Fibroblast of skin of abdomen (primary cell): Measurements from ENCODE around the gene KAT5.
"Not testable (repeated sequence)": the region's sequence is repeated elsewhere in the genome, so short reads cannot be mapped to it uniquely, and the experiment has no call there.

Experiments used
- DNase-seq: peaks from one replicate; pipeline ENCODE4 v3.0.0-alpha.2; 2013

The KAT5 gene

DNA sequence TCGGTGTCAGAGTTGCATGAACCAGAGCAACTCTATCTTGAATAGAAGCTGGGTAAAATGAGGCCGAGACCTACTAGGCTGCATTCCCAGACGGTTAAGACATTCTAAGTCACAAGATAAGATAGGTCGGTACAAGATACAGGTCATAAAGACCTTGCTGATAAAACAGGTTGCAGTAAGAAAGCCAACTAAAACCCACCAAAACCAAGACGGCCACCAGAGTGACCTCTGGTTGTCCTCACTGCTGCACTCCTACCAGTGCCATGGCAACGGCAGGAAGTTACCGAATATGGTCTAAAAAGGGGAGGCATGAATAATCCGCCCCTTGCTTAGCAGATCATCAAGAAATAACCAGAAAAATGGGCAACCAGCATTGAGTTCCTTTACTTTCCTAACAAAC is 2.4 kb upstream of the KAT5 start:
- DNase-seq = no peak

DNA sequence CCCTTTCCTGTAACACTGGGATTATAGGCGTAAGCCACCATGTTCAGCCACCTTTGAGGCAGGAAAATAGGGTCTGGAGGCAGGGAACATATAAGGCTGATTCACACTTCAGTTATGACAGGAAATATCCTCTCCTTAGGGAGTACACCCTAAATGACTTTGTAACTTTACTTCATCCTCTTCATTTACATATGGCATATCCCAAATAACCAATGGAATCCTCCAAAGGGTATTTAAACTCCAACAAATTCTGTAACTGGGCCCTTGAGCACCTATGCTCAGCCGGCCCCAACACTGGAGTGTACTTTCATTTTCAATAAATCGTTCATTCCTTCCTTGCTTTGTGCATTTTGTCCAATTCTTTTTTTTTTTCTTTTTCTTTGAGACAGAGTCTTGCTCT is 1.6 kb upstream of the KAT5 start:
- DNase-seq = no peak

DNA sequence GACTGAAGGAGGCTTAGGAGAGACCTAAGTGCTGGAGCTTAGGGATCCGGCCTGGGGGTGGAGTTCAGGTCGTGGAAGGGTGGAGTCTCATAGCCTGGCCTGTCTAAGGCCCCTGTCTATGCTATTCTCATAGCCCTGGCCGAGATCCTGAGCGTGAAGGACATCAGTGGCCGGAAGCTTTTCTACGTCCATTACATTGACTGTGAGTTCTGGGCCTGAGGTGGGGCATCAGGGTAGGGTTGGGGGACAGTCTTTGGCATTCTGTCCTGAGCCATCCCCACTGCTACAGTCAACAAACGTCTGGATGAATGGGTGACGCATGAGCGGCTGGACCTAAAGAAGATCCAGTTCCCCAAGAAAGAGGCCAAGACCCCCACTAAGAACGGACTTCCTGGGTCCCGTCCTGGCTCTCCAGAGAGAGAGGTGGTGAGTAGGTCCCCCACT is 603 bp downstream of the KAT5 start:
- no peak for DNase-seq

DNA sequence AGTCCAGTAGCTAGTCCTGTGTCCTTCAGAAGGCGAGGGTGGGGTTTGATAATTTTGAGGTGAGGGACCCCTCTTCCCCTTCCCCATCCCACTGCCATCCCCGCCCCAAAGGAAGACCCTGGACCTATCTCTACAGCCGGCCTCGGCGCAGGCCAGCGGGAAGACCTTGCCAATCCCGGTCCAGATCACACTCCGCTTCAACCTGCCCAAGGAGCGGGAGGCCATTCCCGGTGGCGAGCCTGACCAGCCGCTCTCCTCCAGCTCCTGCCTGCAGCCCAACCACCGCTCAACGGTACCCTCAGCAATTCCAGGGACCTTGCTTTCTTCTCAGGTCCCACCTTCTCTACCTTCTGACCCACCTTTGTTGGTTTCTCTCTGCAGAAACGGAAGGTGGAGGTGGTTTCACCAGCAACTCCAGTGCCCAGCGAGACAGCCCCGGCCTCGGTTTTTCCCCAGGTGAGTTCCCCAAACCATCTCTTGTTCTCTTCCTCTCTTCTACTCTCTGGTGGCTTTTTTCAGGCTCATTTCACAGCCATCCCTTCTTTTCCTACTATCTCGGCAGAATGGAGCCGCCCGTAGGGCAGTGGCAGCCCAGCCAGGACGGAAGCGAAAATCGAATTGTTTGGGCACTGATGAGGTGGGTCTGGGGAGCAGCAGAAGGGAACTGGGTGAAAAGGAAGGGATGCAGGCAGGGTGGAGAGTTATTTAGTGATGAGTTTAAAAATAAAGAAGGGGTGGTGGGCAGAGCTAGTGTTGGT is 1.3 kb downstream of the KAT5 start:
- DNase-seq = no peak

DNA sequence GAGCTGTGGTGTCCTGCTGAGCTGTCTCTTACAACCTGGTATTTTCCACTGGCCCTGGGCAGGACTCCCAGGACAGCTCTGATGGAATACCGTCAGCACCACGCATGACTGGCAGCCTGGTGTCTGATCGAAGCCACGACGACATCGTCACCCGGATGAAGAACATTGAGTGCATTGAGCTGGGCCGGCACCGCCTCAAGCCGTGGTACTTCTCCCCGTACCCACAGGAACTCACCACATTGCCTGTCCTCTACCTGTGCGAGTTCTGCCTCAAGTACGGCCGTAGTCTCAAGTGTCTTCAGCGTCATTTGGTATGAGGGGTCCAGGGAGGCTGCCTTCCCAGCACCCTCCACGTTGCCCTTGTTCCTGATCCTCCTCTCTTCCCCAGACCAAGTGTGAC is 2.4 kb downstream of the KAT5 start:
- no peak for DNase-seq

DNA sequence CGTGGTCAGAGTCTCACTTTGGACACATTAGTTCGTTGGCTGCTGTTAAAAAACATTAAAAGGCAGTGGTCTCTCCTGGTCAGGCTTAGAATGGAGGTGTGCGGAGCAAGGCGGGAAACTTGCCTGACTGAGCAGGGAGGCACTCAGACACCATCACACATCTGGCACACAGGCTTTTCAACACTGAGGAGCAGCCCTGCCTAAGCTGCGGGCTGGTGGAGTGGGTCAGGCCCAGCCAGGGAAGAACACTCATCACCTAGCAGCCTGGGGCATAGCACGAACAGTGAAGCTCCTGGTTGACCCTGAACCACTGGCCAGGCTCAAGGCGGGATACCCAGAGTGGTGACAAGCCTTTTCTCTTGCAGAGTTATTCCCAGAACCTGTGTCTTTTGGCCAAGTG is 4.2 kb downstream of the KAT5 start:
- DNase-seq = no peak

DNA sequence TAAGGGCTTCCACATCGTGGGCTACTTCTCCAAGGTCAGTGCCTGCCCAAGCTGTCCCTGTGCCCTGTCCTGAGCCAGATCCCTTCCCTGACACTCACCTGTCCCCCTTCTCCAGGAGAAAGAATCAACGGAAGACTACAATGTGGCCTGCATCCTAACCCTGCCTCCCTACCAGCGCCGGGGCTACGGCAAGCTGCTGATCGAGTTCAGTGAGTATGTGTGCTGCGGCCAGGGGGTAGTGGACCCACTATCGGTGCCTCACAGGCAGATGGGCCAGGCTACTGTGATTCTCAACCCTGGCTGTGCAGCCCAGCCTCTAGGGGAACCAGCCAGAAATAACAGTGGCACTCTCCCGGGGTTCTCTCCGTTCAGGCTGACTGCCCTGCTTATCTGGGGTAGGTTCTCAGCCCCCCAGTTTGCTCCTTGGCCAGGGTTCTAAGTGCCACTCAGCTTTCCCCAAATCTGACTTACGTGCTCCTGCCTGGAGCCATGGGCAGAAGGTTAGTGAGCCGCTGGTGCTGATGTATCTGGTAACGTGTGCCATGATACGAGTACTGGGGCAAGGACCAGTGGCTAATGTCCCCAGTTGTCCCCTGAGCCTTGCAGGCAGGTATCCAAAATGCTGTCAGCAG is 4.8 kb downstream of the KAT5 start:
- no peak for DNase-seq

DNA sequence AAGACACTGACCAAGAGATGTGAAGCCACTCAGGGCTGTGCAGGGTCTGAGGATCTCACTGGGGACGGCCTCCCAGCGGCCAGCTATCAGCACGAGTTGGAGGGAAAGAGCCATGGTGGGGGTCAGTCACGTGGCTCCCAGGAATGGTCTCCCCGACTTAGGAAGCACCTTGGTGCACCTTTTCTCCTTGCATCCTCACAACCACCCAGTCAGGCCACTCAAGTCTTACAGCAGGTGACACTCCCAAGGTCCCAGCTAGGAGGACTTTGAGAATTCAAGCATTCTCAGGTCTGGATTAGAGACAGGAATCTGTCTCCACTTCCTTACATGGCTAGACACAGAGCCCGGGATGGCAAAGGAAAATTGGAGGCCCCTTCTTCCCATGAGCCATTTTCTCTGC is 5.9 kb downstream of the KAT5 start:
- no peak for DNase-seq

DNA sequence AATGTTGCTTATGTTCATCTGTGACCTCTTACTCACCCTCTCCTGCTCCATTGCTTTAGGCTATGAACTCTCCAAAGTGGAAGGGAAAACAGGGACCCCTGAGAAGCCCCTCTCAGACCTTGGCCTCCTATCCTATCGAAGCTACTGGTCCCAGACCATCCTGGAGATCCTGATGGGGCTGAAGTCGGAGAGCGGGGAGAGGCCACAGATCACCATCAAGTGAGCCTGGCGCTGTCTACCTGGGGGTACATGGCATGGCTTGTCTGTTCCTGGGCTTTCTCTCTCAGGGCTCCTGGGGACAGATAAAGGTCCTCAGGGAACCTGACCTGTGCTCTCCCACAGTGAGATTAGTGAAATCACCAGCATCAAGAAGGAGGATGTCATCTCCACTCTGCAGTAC is 6.5 kb downstream of the KAT5 start:
- DNase-seq = no peak

DNA sequence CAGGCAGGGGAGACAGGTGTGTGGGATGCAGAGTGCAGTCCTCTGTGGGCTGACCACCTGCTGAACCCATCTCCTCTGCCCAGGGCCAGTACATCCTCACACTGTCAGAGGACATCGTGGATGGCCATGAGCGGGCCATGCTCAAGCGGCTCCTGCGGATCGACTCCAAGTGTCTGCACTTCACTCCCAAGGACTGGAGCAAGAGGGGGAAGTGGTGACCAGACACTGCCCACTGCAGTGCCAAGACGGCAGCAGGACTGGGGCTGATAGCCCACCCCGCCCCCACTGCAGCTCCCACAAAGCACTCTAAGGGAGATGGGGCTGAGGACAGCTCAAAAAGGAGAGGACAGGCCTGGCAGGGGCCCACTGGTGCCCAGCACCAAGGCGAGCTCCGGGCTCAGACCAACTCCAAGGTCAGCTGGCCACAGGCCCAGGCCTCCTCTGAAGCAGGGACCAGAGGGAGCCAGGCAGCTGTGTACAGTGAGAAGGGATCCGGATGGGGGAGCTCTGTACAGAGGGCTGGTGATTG is 7.0 kb downstream of the KAT5 start:
- no peak for DNase-seq

DNA sequence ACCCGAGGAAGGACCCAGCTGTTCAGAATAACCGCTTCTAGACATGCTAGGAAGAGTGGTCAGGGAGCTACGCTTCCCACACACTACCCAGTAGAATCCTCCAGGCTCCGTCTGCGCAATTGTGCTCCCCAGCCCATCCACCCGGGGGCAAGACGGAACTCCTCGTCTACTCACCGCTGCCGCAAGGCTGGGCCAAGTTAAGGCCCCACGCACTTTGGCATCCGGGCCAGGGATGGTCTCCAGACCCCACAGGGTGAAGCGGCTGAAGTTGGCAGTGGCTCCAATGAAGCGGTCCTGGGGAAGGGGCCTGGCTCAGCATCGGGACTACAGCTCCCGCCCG is 7.8 kb downstream of the KAT5 start:
- no peak for DNase-seq

DNA sequence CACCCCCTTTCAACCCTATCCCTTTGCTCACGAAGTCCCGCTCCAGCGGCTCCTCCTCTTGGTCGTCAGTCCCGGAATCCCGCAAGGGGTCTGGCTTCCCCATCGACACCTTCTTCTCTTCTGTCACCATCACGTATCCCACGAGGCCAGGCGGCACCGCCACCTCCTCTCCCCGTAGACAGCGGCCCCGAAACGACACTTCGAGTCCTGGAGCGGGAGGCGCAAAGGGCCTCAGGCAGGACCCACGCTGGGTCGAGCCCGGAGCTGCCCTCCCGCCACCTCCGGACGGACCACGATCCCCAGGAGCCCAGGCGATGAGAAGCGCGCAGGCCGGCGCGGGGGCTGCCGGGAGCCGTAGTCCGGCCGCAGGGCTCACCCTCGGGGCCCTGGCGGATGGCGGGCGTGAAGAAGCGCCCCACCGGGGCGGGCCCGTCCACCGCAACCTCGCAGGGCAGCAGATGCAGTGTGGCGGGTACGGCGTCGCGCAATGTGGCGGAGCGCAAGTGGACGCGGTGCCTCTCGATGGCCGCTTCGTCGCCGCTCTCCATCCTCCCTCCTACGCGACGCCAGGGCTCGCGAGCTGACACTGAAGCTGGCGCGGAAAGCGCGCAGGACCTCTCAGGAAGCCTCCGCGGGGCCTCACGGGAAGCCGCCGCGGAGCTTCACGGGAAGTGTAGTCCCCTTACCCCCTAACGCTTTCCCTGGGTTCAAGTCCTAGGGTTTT is 8.3 kb downstream of the KAT5 start, which contains the start of gene RNASEH2C:
Gene RNASEH2C (minus strand): TSS at position 588 of the 724 bp plus-strand sequence. CDS start 40 bp downstream, at position 548.
- peak; percentile 84 for DNase-seq

DNA sequence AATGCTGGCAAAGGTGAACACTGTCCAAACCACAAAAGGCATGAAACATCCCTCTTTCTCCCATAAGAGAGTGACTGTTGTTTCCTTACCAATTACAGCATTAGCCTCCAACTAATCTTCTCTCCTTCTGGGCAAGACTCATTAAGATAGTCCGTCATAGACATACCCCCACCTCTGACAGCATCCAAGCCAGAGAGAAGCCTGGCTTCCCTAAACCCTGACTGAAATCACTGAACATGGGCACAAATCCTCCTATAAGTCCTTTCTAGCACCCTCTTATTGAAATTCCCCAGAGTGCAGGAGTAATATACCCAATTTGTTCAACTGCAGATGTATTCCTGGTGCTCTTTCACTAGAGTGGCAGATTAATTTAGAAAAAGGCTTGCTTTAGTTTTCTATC is 10.2 kb downstream of the KAT5 start:
- no peak for DNase-seq

DNA sequence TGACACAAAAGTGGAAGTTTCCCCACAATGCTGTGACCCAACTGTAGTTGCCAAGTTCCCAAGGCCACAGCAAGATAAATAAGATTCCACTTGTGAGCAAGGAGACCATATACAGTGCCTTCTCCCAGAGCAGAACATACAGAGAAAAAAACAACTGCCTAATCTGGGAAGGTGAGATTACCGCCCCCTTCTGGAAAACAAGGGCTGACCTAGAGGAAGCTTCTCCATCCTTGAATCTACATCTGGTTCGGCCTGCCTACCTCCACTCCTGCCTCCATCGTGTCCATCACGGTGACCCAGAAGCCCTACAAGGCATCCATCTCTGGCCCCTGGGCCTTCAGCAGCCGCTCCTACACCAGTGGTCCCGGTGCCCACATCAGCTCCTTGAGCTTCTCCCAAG is 14.6 kb downstream of the KAT5 start:
- no peak for DNase-seq

DNA sequence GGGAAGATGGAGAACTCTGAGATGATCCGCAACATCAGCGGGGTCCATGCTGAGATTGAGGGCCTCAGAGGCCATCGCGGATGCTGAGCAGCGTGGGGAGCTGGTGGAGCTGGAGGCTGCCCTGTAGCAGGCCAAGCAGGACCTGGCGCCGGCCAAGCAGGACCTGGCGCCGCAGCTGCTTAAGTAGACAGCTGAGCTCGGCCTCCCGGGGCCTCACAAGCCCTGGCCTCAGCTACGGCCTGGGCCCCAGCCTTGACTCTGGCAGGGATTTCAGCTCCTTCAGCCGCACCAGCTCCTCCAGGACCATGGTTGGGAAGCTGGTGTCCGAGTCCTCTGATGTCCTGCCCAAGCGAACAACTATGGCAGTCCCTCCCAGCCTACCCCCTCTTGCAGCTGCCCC is 15.8 kb downstream of the KAT5 start:
- DNase-seq = no peak

DNA sequence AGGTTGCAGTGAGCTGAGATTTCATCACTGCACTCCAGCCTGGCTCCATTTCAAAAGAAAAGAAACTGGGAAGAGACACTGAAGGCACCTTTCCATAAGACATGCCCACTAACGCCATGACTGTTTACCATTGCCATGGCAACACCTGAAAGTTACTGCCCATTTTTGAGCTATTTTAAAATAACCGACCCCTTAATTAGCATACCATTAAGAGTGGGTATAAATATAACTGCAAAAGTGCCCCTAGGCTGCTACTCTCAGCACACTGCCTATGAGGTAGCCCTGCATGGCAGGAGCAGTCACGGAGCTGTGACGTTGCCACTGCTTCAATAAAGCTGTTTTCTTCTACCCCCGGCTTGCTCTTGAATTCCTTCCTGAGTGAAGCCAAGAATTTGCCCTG is 18.4 kb downstream of the KAT5 start:
- DNase-seq = no peak

DNA sequence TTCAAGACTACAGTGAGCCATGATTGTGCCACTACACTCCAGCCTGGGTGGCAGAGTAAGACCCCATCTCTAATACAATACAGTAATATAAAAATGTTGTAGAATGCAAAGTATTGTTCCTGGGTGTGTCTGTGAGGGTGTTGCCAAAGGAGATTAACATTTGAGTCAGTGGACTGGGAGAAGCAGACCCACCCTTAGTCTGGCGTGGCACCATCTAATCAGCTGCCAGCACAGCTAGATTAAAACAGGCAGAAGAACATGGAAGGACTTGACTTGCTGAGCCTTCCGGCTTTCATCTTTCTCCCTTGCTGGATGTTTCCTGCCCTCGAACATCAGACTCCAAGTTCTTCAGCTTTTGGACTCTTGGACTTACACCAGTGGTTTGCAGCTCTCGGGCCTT is 23.1 kb downstream of the KAT5 start:
- DNase-seq = not testable (repeated sequence)

DNA sequence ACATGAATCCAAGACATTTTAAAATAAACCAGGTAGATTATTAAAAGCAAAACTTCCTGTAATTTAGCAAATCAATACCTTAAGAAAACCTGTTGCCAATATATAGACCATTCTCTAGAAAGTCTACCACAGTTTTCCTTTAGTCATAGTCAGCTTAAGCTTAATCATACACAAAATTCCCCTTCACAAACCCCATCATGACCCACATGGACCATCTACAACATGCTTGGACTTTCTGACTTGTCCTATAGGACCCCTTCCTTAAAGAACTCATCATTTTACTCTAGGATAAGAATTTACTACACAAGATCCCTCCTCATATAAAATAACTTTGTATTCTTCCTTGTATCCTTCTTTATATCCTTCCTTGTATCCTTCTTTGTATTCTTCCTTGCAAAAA is 24.8 kb downstream of the KAT5 start:
- no peak for DNase-seq

DNA sequence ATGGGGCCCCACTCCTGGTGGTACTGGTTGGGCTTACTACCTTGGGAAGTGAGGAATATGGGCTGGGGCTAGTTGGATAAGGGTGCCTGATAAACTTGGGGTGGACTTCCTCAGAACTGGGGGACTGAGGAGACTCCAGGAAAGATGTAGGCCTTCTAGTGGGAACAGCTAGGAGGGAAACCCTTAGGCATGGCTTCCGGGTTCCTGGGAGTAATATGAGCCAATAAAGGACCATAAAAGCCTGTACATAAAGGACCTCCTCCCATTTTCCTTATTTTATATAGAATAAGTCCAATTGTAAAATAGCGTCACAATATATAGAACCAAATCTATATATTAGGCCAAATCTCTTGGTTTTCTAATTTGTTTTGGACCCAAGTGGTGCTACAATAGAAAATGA is 27.0 kb downstream of the KAT5 start:
- no peak for DNase-seq

DNA sequence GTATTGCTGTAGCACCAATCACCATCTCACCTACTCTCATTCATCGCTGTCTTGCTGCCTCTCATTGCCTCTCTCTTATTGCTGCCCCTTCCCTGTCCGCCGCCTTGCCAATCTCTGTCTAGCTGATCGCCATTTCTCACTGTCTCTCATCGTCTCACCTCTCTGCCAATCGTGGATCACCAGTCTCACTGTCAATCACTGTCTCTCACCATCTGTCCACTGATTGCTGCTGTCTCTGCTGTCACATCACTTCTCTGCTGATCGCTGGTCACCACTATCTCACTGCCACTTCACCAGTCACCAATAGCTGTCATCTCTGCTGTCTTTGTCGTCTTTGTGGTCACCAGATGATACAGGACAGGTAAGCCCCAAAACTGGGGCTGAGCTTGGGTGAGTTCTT is 29.1 kb downstream of the KAT5 start:
- DNase-seq = no peak

DNA sequence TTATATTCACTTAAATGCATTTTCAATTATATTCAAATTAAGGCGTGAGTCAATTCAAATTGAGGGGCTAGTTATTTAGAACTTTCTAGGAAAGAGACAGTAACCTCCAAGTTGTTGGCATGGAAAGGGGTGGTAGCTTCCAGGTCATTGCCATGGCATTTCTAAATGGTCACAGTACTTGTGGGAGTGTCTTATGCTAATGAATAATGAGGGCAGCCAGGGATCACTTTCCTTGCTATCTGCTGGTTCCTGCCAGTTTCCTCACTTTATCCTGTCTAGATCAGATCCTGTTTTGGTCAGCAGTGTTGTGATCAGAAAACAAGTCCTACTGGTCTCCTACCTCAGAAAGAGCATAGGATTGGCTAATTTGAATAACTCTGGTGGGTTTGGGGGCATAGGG is 30.3 kb downstream of the KAT5 start:
- no peak for DNase-seq

DNA sequence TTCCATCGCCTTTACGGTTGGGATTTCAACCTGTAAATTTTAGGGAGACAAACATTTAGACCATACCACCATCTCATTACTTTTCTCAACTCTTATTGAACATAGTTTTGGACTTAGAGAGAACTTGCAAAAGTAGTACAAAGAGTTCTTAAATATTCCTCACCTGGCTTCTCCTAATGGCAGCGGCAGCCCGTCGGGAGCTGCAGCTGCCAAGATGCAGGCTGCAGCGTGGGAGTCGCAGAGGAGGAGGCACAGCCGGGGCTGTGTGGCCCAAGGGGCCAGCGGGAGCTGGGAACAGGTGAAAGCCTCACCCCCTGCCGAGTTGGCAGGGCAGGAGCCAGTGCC is 31.6 kb downstream of the KAT5 start:
- DNase-seq = no peak

DNA sequence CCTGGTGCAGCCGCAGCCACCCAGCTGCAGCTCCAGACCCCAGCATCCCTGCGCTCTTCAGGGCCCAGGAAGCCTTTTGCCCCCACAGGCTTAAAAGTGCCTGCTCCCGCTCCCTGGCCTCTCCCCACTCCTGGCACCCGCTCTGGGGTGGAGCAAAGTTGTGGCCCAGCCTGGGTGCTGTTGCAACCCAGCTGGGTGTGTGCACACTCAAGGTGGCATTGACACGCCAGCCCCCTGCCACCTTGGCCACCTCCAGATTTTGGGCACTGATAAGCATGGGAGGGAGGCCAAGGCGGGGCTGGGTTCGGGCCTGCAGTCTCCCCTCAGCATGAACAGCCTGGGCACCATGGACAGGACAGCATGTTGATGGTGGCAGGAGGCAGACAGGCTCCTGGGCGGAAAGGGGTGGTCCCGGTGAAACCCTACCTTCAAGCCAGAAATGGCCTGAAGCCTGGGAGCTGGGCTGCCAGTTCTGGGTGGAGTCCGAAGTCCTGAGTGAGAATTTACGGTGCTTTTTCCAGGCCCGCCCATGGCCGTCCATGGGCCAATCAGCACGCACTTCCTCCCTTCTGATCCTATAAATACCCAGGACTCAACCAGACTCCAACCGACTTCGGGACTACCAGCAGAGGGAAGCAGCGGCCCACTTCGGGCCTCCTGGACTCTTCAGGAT is 32.1 kb downstream of the KAT5 start:
- peak; percentile 20 for DNase-seq
